SU-DHL-6 (cell line): Measurements from ENCODE around the gene CKAP2L.
"Not testable (repeated sequence)": the region's sequence is repeated elsewhere in the genome, so short reads cannot be mapped to it uniquely, and the experiment has no call there.

ENCODE experiments used
- EZH2phosphoT487 ChIP-seq: fragments of 200-600 bp; sonication (generic), shearing (Covaris generic); conservative IDR thresholded peaks from 2 replicates; pipeline ENCODE4 v1.6.1; 2018; ENCODE audit warnings: mild to moderate bottlenecking, antibody characterized with exemption, low read length, moderate library complexity, mixed read lengths
- TF ChIP-seq, protein P1 (sequence below): fragments of 200-600 bp; sonication (generic); IDR thresholded peaks from one replicate; pipeline ENCODE4 v1.5.1; 2017; ENCODE audit warnings: antibody characterized with exemption, mild to moderate bottlenecking, low read length, moderate library complexity; ENCODE audit not compliant: insufficient read depth, poor library complexity, severe bottlenecking

GRCh38 chr2:112706947-112707346 is 57.5 kb downstream of the CKAP2L start:
- TF ChIP-seq, protein P1, sequence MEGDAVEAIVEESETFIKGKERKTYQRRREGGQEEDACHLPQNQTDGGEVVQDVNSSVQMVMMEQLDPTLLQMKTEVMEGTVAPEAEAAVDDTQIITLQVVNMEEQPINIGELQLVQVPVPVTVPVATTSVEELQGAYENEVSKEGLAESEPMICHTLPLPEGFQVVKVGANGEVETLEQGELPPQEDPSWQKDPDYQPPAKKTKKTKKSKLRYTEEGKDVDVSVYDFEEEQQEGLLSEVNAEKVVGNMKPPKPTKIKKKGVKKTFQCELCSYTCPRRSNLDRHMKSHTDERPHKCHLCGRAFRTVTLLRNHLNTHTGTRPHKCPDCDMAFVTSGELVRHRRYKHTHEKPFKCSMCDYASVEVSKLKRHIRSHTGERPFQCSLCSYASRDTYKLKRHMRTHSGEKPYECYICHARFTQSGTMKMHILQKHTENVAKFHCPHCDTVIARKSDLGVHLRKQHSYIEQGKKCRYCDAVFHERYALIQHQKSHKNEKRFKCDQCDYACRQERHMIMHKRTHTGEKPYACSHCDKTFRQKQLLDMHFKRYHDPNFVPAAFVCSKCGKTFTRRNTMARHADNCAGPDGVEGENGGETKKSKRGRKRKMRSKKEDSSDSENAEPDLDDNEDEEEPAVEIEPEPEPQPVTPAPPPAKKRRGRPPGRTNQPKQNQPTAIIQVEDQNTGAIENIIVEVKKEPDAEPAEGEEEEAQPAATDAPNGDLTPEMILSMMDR: not testable (repeated sequence)
- not testable (repeated sequence) for TF ChIP-seq EZH2phosphoT487
